Erythroblast (primary cell): ENCODE data around the gene AOPEP.

Experiments
- DNase-seq, 2 experiments: peaks; one replicate each; lab custom pipeline; 2025; lab: John Stamatoyannopoulos, UW
- GATA1 ChIP-seq: IDR thresholded peaks from 2 replicates; pipeline ENCODE4 v1.6.1; 2011; ENCODE audit warnings: low read depth, mild to moderate bottlenecking, control low read depth, low read length, moderate library complexity
- POLR2A ChIP-seq: IDR thresholded peaks from 2 replicates; pipeline ENCODE4 v1.6.1; 2011; ENCODE audit warnings: mild to moderate bottlenecking, low read length

The AOPEP gene

DNA sequence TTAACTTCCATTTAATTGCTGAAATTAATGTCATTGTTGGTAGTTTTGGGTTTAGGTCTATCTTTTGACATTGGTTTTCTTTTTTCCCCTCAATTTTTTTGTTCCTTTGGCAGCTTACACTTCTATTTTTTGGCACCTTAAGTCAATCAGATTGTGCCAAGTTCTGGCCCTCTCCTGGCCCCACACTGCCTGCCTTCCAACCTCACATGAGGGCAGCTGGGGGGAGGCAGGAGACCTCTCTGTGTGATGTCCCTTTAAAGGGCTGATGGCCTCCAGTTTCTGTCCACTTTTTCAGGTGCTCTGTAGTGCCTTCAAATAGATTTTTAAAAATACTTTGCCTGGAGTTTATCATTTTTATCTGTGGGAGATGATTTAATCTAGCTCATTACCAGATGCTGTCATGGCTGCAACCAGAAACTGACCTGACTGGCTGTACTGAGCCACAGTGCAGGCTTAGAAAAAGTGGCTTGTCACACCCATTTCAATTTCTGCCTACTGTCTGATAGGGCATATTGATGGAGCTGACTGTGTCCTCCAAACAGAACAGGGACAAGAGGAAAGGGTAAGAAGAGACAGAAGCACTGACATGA, 394.4 kb downstream of the AOPEP start:
- TF ChIP-seq GATA1: no peak
- TF ChIP-seq POLR2A: no peak
- DNase-seq: no peak

DNA sequence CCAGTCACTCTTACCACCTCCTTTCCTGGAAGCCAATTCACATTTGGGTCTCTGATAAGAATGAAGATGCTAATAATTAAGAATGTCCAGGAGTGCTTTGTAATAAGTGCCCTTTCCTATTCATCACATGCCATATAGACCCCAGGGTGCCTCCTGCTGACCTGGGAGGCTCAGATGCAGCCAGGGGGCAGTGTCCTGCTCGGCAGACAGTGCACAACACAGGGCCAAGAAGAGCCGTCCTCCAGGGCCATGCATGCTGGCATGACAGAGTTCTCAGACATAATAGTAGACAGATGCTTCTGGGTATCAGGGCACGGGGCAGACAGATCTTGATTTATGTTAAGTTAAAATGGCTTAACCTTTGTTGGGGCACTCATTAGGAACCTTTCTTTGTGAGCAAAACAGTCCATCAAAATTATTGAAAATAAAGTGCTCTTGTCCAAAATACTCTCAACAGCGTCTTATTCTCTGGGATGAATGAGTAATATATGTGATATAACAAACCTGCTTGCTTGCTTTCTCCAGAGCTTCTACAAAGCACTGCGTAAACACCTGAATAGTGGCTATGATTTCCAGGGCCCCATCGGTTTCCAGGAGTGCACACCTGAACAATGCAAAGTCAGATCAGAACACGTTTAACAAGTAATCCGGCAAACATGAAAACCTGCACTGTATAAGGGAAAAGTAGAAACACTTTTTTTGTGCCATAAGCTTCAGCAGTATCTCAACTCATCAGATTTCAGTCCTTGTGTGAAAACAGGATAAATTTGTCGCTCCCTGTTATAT, 398.3 kb downstream of the AOPEP start:
- DNase-seq: no peak
- TF ChIP-seq POLR2A (no peak), GATA1 (no peak)

DNA sequence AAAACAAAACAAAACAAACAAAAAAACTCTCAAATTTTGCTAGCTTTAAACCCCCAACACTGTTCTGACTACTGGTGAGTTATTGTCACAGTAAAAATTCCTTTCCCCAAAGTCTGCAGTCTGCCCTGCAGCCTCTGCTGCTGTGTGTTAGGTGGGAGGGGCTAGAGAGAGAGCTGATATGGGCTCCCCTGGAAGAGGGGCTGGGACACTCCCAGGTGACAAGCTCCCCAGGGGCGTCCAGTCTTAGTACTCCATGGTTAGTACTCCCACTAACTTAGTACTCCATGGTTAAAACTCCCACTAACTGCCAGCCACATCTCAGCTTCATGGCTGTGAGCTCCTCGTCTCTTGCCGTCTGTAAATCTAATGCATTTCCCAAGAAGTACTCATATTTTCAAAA, 399.2 kb downstream of the AOPEP start:
- no peak for DNase-seq
- no peak for TF ChIP-seq POLR2A
- no peak for TF ChIP-seq GATA1

DNA sequence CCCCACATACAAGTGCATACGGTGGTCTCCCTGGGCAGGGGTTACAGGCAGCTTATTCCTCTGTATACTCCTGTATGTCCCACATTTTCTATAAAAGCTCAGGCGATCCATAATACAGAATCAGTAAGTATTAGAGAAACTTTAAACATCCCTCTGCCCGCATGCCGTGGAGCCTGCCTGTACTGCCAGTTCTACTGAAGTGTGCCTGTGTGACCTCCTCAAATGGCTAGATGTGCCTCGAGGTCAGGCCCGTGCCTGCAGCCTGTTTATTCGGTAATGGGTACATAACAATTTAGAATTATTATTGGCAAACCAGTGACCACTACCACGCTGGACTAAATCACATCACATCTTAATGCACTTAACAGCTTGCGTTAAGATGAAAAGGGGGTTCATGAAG, 400.2 kb downstream of the AOPEP start:
- TF ChIP-seq POLR2A (no peak), GATA1 (no peak)
- no peak for DNase-seq

DNA sequence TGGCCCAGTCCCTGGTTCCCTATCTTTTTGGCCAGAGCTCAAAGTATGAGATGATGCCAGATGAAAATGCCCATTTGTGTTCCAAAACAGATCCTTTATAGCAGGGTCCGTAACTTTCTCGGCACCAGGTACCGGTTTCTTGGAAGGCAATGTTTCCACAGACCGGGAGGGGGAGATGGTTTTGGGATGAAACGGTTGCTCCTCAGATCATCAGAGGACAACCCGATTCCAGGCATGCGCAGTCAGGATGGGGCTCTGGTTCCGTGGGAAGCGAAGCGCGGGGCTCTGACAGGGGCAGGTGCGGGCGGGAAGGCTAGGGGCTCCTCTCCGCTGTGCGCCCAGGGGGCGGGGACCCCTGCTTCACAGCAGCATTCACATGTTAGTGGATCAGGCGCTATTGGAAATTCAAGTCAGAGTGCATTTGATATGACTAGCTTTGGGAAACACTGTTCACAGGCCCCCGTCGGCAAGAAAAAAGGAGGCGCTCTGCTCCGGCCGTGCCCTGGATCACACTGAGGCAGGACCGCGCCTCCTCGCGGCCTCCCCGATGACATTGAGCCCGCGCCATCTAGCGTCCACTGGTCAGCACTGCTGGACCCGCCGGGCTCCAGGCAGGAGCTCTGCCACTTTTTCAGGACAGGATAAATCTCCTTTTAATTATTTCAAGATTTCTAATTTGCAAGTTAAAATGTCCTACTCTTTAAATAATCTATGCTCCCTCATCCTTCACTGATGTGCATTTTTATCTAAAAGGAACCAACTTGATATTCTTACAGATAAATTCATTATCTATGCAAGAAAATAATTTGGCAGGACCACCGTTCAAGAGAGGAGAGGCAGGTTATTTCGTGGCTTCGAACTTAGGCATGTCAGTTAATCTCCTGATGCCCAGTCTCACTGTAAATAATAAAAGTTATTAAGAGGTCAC, 401.0 kb downstream of the AOPEP start:
- TF ChIP-seq GATA1 (no peak), POLR2A (no peak)

DNA sequence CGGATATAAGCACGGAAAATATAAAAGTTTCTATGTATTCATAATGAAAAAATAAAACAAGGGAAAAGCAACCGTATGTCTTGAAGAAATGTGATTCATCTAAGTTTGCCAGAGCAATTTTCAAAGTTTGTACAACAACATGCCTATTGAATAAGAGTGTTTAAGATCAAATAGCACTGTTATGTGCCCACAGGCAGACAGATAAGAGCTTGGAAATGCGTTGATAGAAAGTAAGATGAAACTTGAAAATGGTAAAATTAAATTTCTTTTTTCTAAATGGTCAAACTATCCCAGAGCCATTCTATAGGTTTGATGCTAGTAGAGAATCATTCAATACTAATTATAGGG, 401.7 kb downstream of the AOPEP start:
- no peak for DNase-seq
- TF ChIP-seq POLR2A (no peak), GATA1 (no peak)

More for the DNA sequence above, 401.0 kb downstream of the AOPEP start:
- peak; percentile 71 to 81 for DNase-seq

DNA sequence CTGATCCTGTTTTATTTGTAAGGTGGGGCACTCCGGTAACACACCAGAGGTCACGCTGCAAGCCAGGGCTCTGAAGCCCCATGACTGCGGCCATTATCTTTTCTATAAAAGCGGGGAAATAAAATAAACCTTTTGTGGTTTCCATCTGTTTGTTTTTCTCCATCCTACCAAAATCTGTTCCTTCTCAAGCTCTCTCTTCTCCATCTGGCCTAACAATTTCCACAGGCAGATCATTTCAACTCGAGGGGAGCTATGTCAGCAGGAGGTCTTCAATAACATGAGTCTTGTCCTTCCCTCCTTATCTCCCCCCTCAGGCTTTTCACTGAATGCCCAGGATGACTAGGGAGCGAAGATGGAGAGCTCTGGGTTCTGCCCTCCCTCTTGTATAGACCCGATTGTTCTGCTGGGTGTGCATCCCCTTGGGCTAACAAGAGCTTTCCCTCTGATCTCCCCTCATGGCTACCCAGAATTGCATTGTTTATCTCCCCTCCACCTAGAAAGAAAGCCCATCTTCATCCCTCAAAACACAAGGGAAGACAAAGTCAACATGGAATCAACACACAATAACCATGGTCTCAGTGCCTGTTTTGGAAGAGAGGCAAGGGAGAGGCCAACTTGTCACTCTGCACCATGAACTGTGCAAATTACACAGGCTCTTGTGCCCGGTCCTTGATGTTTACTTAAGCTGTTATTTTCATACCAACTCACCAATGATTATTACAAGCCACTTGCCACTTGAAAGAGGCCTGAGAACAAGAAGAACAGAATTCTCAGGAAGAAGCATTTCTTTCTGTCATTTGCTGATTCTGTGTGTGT, 403.2 kb downstream of the AOPEP start:
- no peak for DNase-seq
- TF ChIP-seq POLR2A: no peak
- TF ChIP-seq GATA1: no peak

DNA sequence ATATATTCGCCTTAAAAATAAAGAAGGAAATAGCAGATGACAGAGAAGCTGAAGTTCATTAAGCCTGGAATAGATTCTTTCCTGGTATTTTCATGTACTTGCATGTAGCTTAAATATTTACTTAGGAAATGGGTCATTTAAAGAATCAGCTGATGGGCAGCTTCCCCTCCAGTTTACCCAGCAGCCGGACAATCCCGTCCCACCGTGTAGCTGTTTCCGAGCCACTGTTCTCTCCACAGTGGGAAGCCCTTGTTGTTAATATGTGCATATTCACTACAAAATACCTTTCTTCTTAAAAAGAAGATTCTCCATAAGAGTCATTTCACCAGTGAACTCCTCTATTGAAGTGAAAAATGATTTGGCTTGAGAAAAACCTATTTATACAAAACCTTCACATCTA, 404.0 kb downstream of the AOPEP start:
- no peak for DNase-seq
- TF ChIP-seq POLR2A: no peak
- no peak for TF ChIP-seq GATA1

DNA sequence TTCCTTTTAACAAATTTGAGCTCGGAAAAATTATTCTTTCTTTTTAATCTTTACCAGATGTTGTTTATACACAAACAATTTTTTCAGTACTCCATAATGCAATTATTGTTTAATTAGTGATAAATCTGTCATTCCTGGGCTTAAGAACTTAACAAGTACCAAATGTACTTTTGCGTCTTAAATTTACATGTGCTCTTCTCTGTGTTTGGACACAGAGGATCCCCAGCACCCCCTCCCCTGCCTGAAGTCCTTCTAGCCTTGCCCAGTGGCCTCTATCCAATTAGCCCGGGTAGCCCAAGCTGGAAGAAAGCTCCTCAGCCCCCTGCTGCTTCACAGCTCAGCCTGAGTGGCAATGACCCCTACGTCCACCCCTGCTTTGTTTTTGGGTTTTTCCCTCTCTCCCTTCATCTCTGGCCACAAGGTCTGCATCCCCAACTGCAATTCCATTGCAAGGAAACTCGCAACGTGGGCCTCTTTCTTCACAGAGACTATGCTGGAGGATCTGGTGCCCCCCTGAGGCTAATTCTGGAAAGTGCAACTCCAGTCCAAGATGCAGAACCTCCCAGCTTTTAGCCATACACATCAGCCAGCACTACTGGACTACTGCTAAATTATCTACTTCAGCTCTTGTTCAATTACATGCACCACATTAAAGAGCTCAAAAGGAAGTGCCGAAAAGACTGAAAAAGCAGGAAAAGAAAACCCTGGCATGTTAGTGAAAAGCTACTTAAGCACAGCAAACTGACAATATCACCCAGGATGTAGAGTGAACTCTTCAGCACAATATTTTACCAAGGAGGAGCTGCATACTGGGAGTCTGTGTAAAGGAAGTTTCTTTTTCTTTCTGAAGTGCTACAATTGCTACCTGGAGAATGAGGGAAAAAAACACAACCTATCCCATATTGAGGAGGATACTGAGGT, 404.8 kb downstream of the AOPEP start:
- TF ChIP-seq GATA1: no peak
- TF ChIP-seq POLR2A: no peak
- DNase-seq: peak; percentile 33 to 58

DNA sequence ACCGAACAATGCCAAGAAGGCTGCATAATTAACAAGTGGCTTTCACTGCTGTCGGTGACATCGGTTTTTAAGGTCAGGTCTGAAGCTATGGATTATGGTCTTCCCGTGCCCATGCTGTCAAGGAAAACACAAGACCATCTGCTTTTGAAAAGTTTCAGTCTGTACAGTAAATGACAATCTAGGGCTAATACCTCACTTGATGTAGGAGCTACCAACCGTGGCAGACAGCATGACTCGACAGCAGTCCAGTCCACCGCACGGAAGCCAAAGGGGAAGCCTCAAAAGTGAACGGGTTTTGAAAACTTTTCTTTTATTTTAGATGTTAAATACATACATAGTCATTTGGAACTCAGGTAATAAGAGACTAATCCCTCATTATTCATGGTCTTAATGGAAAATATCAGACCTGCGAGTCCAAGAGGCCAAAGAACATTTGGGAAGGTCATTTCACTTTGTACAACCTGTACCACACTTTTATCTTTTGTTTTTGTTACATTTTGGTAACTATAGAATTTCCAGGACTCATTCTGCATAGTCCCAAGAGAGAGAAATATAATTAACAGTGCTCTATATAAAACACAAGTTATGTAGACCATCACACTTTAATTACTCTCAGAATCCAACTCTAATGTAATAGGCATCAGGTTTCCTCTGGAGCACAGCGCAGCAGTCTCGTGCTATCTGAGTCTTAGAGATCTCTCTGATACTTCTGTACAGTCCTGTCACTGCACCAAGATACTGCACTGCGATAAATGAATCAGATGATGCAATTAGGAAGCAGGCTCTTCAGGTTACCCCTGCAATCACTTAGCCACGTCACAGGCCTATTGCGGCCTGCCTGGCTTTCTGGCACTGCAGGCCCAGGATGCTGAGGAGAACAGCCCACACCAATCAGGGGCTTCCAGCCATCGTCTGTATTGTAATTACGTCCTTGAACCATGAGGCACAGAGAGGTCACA, 406.1 kb downstream of the AOPEP start:
- no peak for DNase-seq
- no peak for TF ChIP-seq GATA1

DNA sequence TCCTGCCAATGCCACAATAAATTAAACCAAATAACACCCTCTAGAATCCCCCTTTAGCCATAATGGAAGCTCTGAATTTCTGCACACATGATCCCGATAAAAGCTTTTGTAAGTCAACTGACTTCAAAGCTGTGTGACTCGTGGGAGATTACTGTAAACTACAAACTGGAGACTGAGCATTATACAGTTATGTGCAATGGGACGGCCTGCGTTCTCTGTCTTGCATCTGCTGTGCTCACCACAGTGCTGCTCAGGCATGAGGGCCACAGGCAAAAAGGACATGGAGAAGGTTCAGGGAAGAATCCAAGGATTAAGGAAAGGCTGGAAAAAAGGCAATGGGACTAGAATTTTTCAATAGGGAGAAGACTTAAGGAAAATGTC, 406.8 kb downstream of the AOPEP start:
- DNase-seq: no peak
- TF ChIP-seq GATA1 (no peak), POLR2A (no peak)

DNA sequence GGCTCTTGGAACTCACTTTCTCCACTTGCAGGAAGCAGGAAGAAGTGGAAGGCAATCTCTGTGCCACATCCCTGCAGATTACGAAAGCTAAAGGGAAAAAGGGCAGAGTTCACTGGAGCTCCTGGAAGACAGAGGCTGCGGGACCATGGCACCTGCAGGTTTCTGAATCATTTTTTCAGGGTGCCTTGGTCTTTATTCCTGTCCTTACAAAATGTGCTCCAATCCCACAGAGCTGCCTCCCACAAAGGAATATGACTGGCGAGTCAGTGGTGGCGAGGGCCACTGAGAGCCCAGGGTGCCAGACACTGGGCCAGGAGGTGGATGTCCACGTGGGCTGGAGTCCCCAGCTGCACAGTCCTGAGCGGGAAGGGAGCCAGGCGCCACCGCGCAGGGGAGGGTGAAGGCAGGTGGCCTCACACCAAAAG, 408.0 kb downstream of the AOPEP start:
- DNase-seq: no peak
- TF ChIP-seq GATA1 (no peak), POLR2A (no peak)

DNA sequence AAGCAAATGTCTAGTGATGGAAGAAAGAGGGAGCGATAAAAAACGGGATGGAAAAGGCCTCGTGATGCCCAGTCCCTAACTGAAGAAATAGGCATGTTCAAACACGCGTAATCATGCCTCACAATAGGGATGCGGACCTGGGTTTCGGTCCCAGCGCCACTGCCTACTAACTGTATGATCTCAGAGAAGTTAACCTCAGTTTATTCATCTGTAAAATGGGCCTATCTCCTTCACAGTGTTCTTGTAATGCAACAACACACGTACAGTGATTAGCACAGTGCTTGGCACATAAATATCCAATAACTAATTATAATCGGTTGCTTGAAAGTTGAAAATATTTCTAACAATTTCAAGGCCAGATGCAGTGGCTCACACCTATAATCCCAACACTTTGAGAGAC, 409.3 kb downstream of the AOPEP start:
- TF ChIP-seq POLR2A (no peak), GATA1 (no peak)

More for the DNA sequence above, 409.3 kb downstream of the AOPEP start:
- DNase-seq: no peak
